Aorta (tissue), 5 donors: ENCODE measurements around the gene GAL3ST1. TPM values are rescaled to one million over a fixed set of nuclear protein-coding genes. Genes with fewer than 3 reads are reported as not detected.
"Not testable (repeated sequence)": the region's sequence is repeated elsewhere in the genome, so short reads cannot be mapped to it uniquely, and the experiment has no call there.

Experiments used
- ATAC-seq: fragments of 200-7000 bp; cut with Tn5 transposase; one replicate; pipeline ENCODE4 v1.9.1; 2022; ENCODE audit warnings: moderate library complexity; ENCODE audit not compliant: low FRiP score
- DNase-seq, 2 donors: peaks; one replicate each; pipeline ENCODE4 v3.0.0-alpha.2; 2020
- H3K27ac ChIP-seq, 2 donors: one replicate each; pipeline ENCODE4 v1.5.1; 2013; ENCODE audit warnings: low read length in 2 of 2, mild to moderate bottlenecking in 2 of 2, moderate library complexity in 2 of 2, control low read depth in 1 of 2, inconsistent platforms in 1 of 2, low read depth in 1 of 2
- H3K27me3 ChIP-seq, 2 donors: one replicate each; pipeline ENCODE4 v1.6.1; 2013; ENCODE audit warnings: control low read depth in 1 of 2, low read length in 1 of 2, mild to moderate bottlenecking in 1 of 2, moderate library complexity in 1 of 2; ENCODE audit not compliant: insufficient read depth in 2 of 2, control insufficient read depth in 1 of 2
- H3K36me3 ChIP-seq, 2 donors: one replicate each; pipeline ENCODE4 v1.6.1; 2013; ENCODE audit warnings: control low read depth in 1 of 2, low read length in 1 of 2, mild to moderate bottlenecking in 1 of 2; ENCODE audit not compliant: insufficient read depth in 2 of 2, control insufficient read depth in 1 of 2
- H3K4me1 ChIP-seq, 2 donors: one replicate each; pipeline ENCODE4 v1.6.1; 2013; ENCODE audit warnings: low read length in 2 of 2, control low read depth in 1 of 2, mild to moderate bottlenecking in 1 of 2, moderate library complexity in 1 of 2; ENCODE audit not compliant: insufficient read depth in 2 of 2, control insufficient read depth in 1 of 2
- H3K4me3 ChIP-seq, 2 donors: one replicate each; pipeline ENCODE4 v1.5.1; 2013; ENCODE audit warnings: low read length in 2 of 2, control low read depth in 1 of 2, mild to moderate bottlenecking in 1 of 2
- H3K9me3 ChIP-seq: one replicate; pipeline ENCODE4 v1.6.1; 2013; ENCODE audit warnings: mild to moderate bottlenecking, low read length; ENCODE audit not compliant: control insufficient read depth
- WGBS, 2 donors: extraction: QIAGEN DNeasy Blood & Tissue Kit; methylation state at CpG; one replicate each; pipeline ENCODE4 v1.1.7; 2013; 5-methylcytosine and 5-hydroxymethylcytosine counted together
- intact Hi-C, 2 donors: fragments of 100-400 bp; cut with DNase I; formaldehyde crosslinking; loops; one replicate each; pipeline versions ENCODE4 v1.14.2 to v1.15.0; 2022
- long read RNA-seq, 2 donors: library from polyadenylated mRNA; unstranded; transcript quantifications; one replicate each; pipeline ENCODE4 v2.0.0, GENCODE V29; 2020 to 2021
- polyA plus RNA-seq, 2 donors: library from polyadenylated mRNA; stranded (reverse); fragments of 200-250 nt; gene quantifications; one replicate each; pipeline ENCODE4 v1.2.3, GENCODE V29; 2013
- total RNA-seq, 2 donors: library from RNA; stranded (reverse); fragmentation: NEBNext Ultra II Directional; extraction: Animal tissue kit (Norgen Biotek cat#: 25700); gene quantifications; one replicate each; pipeline ENCODE4 v1.2.1, GENCODE V29; 2021
- donor health status: healthy with polysubstance abuse.
- donor health status: Bipolar disorder and iron deficiency.
- donor health status: DM: no; HTN: no; CAD: no.
- donor health status: DM: no; HTN: no; CAD: no.
- donor health status: DM: yes; HTN: yes; CAD: no.

The GAL3ST1 gene, protein sequence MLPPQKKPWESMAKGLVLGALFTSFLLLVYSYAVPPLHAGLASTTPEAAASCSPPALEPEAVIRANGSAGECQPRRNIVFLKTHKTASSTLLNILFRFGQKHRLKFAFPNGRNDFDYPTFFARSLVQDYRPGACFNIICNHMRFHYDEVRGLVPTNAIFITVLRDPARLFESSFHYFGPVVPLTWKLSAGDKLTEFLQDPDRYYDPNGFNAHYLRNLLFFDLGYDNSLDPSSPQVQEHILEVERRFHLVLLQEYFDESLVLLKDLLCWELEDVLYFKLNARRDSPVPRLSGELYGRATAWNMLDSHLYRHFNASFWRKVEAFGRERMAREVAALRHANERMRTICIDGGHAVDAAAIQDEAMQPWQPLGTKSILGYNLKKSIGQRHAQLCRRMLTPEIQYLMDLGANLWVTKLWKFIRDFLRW
- total RNA-seq (1 to 10 TPM; 1.2 to 2.0 TPM), polyA plus RNA-seq (1 to 10 TPM; 3.2 to 9.3 TPM)
- long read RNA-seq, donor 1, partial matches to known transcripts: 0 of 3 reads
- long read RNA-seq, donor 1, other reads (novel, unspliced or antisense): 1 of 3 reads
- long read RNA-seq, donor 2, partial matches to known transcripts: 0 of 2 reads
- long read RNA-seq, donor 2, other reads (novel, unspliced or antisense): 2 of 2 reads

- no peaks in the 10 kb centered on the region for H3K27me3 ChIP-seq
- DNase-seq: no peak
- H3K4me1 ChIP-seq: peaks cover 0 to 3% of the 10 kb centered on the region in 2 donors
- peak within 1 kb of the TSS in 1 of 2 donors; percentile 77 for H3K27ac ChIP-seq
- no peaks in the 10 kb centered on the region for H3K9me3 ChIP-seq
- H3K4me3 ChIP-seq: peak within 1 kb of the TSS; percentile 3 to 24
- no peak for ATAC-seq
- peaks cover 0 to 4% of the 10 kb centered on the region in 2 donors for H3K36me3 ChIP-seq
- 4 to 9% methylated on average over 33 to 75 of the region's 75 CpGs for WGBS, 2 donors
- intact Hi-C loops: no loop called here
Observed at GRCh38 chr22:30574095-30574981, at the start of gene GAL3ST1. Gene GAL3ST1, minus strand, starts transcription at chr22:30574665. Its CDS starts 17,273 bp downstream, at chr22:30557392.

DNA sequence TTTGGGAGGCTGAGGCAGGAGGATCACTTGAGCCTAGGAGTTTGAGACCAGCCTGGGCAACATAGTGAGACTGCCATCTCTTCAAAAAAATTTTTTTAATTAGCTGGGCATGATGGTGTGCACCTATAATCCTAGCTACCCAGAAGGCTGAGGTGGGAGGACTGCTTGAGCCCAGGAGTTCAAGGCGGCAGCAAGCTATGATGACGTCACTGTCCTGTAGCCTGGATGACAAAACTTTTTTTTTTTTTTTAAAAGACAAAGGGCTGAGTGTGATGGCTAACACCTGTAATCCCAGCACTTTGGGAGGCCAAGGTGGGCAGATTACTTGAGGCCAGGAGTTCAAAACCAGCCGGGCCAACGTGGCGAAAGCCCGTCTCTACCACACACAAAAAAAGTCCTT lies 45.4 kb upstream of the GAL3ST1 start:
- DNase-seq, H3K36me3 ChIP-seq, H3K27ac ChIP-seq, intact Hi-C loops, H3K4me1 ChIP-seq, H3K27me3 ChIP-seq, H3K9me3 ChIP-seq, ATAC-seq, H3K4me3 ChIP-seq: not testable (repeated sequence)
- 94 to 95% methylated on average over 6 of the region's 6 CpGs for WGBS, 2 donors

DNA sequence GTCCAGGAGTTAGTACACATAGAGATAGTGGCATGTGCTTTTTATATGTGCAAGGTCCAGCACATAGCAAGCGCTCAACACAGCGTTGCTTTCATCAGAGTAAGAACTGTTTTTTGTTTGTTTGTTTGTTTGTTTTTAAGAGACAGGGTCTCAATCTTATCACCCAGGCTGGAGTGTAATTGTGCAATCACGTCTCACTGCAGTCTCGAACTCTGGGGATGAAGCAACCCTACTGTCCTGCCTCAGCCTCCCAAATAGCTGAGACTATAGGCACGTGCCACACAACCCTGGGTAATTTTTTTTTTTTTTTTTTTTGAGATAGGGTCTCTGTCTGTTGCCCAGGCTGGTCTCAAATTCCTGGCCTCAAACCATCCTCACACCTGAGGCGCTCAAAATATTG lies 43.4 kb upstream of the GAL3ST1 start:
- 88 to 94% methylated on average over 6 of the region's 6 CpGs for WGBS, 2 donors

GRCh38 chr22:30615543-30615954 lies 41.1 kb upstream of the GAL3ST1 start:
- DNase-seq (no peak), ATAC-seq (no peak)
- 85 to 86% methylated on average over 7 of the region's 7 CpGs for WGBS, 2 donors
- intact Hi-C loops: no loop called here
- no peak overlapping the region for H3K27ac ChIP-seq
- H3K27me3 ChIP-seq: no peaks in the 10 kb centered on the region
- H3K4me1 ChIP-seq: no peaks in the 10 kb centered on the region
- no peak overlapping the region for H3K4me3 ChIP-seq
- H3K36me3 ChIP-seq: no peaks in the 10 kb centered on the region
- no peaks in the 10 kb centered on the region for H3K9me3 ChIP-seq

More for the DNA sequence above, 43.4 kb upstream of the GAL3ST1 start:
- Histone ChIP-seq H3K27ac (no peak overlapping the region), H3K36me3 (no peaks in the 10 kb centered on the region), H3K27me3 (no peaks in the 10 kb centered on the region), H3K4me1 (no peaks in the 10 kb centered on the region), H3K4me3 (no peak overlapping the region), H3K9me3 (no peaks in the 10 kb centered on the region)
- intact Hi-C loops: no loop called here
- ATAC-seq (no peak), DNase-seq (no peak)

GRCh38 chr22:30614879-30615278 lies 40.4 kb upstream of the GAL3ST1 start:
- Histone ChIP-seq H3K4me1 (no peaks in the 10 kb centered on the region), H3K27me3 (no peaks in the 10 kb centered on the region), H3K9me3 (no peaks in the 10 kb centered on the region), H3K36me3 (no peaks in the 10 kb centered on the region), H3K4me3 (no peak overlapping the region), H3K27ac (no peak overlapping the region)
- no peak for ATAC-seq
- DNase-seq: no peak
- intact Hi-C loops: no loop called here

DNA sequence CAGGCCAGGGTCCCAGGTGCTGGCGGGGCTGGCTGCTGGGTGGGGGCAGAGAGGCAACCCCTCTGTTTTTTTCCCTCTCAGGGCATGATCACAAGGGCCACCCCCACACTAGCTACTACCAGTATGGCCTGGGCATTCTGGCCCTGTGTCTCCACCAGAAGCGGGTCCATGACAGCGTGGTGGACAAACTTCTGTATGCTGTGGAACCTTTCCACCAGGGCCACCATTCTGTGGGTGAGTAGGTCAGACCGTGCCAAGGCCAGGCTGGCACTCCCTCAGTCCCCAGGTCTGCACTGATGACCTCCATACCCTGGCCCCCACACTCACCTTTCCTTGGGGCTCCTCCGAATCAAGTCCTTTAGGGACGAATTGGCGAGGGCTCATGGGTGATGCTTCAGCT lies 39.8 kb upstream of the GAL3ST1 start:
- ATAC-seq (no peak), DNase-seq (no peak)
- Histone ChIP-seq H3K4me3 (no peak overlapping the region), H3K9me3 (no peaks in the 10 kb centered on the region), H3K36me3 (no peaks in the 10 kb centered on the region), H3K4me1 (no peaks in the 10 kb centered on the region), H3K27ac (no peak overlapping the region), H3K27me3 (no peaks in the 10 kb centered on the region)
- intact Hi-C loops: no loop called here
- 89 to 95% methylated on average over 7 of the region's 7 CpGs for WGBS, 2 donors

DNA sequence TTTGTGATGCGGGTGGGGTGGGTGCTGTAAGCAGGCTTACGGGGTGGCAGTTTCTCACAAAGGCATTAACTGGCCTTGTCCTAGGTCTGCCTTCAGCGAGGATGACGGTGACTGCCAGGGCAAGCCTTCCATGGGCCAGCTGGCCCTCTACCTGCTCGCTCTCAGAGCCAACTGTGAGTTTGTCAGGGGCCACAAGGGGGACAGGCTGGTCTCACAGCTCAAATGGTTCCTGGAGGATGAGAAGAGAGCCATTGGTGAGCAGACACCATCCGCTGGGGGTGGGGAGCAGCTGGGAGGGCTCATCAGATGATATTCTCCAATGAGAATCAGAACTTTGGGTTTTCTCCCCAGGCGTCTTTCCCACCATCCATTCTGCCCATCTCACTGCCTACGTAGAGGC lies 38.3 kb upstream of the GAL3ST1 start:
- ATAC-seq (no peak), DNase-seq (no peak)
- no peaks in the 10 kb centered on the region for H3K36me3 ChIP-seq
- 89 to 97% methylated on average over 8 of the region's 8 CpGs for WGBS, 2 donors
- H3K4me3 ChIP-seq: no peak overlapping the region
- no peaks in the 10 kb centered on the region for H3K27me3 ChIP-seq
- no peak overlapping the region for H3K27ac ChIP-seq
- H3K4me1 ChIP-seq: no peaks in the 10 kb centered on the region
- intact Hi-C loops: no loop called here
- no peaks in the 10 kb centered on the region for H3K9me3 ChIP-seq

DNA sequence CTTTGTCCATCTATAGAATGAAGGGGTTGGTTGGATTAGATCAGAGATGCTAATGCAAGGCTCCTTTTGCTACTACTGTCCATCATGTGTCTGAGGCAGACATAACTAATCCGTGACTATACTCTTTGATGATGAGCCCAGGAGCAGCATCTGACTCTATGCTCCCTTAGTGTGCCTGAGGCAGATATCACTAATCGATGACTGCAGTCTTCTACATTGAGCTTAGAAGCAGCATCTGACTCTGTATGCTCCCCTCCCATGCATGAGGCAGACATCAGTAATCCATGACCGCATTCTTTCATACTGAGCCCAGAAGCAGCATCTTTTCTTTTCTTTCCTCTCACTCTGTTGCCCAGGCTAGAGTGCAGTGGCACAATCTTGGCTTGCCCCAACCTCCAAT lies 36.7 kb upstream of the GAL3ST1 start:
- ATAC-seq: no peak
- H3K4me1 ChIP-seq: no peaks in the 10 kb centered on the region
- no peaks in the 10 kb centered on the region for H3K9me3 ChIP-seq
- H3K27ac ChIP-seq: no peak overlapping the region
- no peak overlapping the region for H3K4me3 ChIP-seq
- no peaks in the 10 kb centered on the region for H3K27me3 ChIP-seq
- H3K36me3 ChIP-seq: no peaks in the 10 kb centered on the region
- no peak for DNase-seq
- intact Hi-C loops: no loop called here
- WGBS, 2 donors: 95 to 98% methylated on average over 3 of the region's 3 CpGs
